Stimulated activated CD8-positive, alpha-beta memory T cell treated with anti-CD3 and anti-CD28 coated beads, Interleukin-15, amount 100 ng/mL, for 4 hours (primary cell): Measurements from ENCODE around the gene PSMC5.
"Not testable (repeated sequence)": the region's sequence is repeated elsewhere in the genome, so short reads cannot be mapped to it uniquely, and the experiment has no call there.

Experiments used
- DNase-seq, 2 donors: peaks; one replicate each; pipeline ENCODE4 v3.0.0-alpha.2; 2020; ENCODE audit warnings: low read depth in 2 of 2

Gene PSMC5

GRCh38 chr17:63827002-63827800 is at the start of gene PSMC5, which contains the start of gene FTSJ3:
TSS of gene PSMC5 (plus strand) at chr17:63827431. CDS start at chr17:63827491, 60 bp downstream.
TSS of gene FTSJ3 (minus strand) at chr17:63827663. CDS start at chr17:63826902, 761 bp downstream.
- DNase-seq: peak; percentile 89 to 94

DNA sequence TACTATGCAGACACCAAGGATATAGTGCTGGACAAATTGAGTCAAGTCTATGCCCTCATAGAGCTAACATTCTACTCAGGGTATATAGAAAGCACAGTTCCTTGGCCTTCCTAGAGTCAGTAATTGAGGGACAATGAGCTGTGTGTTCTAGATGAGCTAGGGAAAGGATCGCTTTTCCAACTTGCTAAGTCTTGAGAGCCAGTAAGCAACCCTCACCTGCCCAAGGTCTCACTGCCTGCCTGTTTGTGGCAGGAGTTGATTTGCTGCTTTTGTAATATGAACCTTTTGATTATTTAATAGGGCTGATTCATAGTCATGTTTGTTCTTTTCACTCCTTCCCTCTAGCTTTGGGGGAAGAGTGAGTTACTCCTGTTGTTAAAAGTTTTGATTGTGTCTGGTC is 46.7 kb upstream of the PSMC5 start:
- DNase-seq: no peak

DNA sequence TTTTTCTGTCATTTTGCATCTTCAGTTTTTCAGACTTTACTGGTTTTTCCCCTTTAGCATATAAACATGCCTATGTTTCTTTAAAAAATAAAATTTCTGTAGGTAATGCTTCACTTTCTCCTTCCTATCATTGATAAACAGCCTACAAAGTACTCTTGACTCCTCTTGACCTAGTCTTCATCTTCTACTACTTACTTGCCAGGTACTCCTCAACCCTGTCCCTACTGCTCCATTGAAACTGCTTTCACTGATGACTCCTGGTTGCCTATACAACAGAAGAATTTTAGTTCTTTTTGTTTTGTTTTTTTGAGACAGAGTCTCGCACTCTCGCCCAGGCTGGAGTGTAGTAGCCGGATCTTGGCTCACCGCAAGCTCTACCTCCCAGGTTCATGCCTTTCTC is 46.3 kb upstream of the PSMC5 start:
- DNase-seq: no peak

GRCh38 chr17:63783522-63783921 is 43.7 kb upstream of the PSMC5 start:
- DNase-seq: no peak

DNA sequence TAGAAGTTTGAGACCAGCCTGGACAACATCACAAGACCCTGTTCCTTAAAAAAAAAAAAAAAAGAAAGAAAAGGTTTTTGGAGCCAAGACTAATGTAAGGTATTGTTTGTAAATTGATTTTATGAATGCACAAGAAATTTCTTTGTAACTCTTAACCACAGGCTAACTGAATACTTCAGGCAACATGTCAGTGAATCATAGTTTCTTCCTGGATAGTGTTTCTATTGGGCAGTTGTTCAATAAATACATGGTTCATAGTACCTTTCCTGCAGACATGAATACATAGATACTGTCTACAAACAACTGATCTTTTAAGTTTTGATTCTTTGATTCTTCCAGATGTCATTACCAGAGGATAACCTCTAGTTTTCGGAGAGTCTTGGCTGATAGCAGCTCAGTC is 41.7 kb upstream of the PSMC5 start:
- no peak for DNase-seq

GRCh38 chr17:63786117-63786516 is 41.1 kb upstream of the PSMC5 start:
- DNase-seq: no peak

GRCh38 chr17:63786971-63787711 is 40.1 kb upstream of the PSMC5 start:
- no peak for DNase-seq

GRCh38 chr17:63790057-63790456 is 37.2 kb upstream of the PSMC5 start:
- DNase-seq: no peak

DNA sequence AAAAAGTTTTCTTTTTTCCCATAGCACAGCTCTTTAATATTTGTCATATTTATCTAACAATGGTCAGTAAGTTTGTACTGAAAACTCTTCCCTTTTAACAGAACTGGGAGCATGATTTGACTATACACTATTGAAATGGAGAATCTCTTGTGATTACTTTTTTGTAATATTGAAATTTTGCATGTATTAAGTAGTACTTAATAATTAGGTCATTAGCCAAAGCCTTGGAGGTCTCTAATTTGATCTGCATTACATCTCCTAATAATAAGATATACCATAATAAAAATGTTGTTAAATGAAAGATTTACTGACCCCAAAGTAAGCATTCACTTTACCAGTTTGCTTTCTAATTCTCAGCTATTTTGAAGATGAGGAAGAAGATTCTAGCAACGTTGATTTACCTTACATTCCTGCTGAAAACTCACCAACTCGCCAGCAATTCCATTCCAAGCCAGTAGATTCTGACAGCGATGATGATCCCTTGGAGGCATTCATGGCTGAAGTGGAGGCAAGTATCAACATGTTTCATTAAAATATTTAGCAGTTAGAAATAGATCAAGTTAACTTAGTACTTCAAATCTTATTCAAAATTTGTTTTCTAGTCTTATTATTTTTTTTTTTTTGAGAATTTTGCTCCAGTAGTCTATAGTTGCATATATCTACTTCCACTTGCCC is 35.0 kb upstream of the PSMC5 start:
- no peak for DNase-seq

DNA sequence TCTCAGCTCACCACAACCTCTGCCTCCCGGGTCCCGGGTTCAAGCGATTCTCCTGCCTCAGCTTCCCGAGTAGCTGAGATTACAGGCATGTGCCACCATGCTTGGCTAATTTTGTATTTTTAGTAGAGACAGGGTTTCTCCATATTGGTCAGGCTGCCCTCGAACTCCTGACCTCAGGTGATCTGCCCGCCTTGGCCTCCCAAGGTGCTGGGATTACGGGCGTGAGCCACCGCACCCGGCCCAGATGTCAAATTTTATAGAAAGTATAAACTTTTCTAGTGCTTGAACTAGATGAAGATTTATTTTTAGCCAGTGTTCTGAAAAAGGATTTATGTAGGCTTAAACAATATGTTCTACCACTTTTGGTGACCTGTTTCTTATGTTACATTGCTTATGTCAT is 30.9 kb upstream of the PSMC5 start:
- not testable (repeated sequence) for DNase-seq

- no peak for DNase-seq
Measured at GRCh38 chr17:63798572-63799106, 28.6 kb upstream of the PSMC5 start.

- no peak for DNase-seq
Measured at GRCh38 chr17:63800783-63801182, 26.4 kb upstream of the PSMC5 start.

DNA sequence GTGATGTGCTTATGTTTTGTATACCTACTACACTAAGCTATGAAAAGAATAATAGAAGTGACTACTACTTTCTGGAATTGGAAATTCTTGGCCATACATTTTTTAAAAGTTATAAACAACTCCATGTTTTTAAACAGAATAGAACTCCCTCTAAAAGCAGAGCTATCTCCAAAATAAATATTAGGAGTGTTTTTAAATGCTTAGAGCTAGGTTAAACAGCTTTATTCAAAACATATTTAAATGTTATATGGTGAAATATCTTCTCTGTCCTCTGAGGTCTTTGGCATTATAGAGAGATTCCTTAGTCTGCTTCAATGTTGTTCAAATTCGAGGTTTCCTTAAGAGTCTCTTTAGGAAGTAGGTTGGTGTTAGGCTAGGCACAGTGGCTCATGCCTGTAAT is 22.9 kb upstream of the PSMC5 start:
- no peak for DNase-seq

DNA sequence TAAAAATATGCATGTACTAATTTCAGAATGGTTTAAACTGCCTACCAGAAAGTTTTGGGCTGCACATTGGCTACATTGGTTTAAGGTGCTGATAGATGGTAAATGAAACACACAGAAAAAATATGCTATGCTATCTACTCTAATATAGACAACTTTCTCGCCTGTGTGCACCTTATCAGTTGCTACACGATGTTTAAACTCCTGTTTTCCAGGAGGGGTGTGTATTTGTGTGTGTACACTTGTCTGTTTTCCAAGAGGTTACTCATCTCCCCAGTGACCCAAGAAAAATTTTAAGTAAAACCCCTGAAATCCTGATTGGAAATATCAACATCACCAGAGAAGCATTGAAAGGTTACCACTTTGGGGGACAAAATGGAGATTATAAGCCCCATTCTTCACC is 21.6 kb upstream of the PSMC5 start:
- DNase-seq: no peak

DNA sequence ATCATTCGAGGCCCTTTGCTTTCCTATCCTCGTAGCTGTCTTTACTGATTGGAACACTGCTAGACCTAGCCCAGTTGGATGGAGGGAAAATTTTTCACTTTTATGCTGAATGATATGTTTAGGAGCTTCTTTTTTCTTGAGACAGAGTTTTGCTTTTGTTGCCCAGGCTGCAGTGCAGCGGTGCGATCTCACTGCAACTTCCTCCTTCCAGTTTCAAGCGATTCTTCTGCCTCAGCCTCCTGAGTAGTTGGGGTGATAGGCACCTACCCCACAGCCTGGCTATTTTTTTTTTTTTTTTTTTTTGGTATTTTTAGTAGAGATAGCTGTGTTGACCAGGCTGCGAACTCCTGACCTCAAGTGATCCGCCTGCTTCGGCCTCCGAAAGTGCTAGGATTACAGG is 17.3 kb upstream of the PSMC5 start:
- DNase-seq: no peak

GRCh38 chr17:63816123-63816522 is 11.1 kb upstream of the PSMC5 start:
- DNase-seq: no peak

GRCh38 chr17:63816669-63817068 is 10.6 kb upstream of the PSMC5 start:
- DNase-seq: no peak

- no peak for DNase-seq
Measured at GRCh38 chr17:63817736-63818385, 9.4 kb upstream of the PSMC5 start.

DNA sequence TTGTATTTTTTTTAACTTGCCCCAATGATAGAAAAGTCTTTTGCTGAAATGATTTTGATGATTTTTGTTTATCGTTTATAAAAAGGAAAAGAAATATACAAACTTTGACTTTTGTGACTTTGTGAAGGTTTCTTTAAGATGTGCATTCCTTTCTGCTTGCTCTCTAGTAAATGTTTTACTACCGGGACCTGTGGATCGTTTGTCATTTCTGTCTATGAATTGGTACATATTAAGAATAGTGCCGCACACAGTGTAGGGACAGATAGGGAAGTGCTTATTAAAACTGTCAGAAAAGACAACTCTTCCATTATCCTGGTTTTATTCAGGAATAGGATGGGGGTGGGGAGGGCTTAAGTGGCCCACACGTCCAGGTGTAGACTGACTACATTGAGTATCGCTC is 8.1 kb upstream of the PSMC5 start:
- DNase-seq: no peak

DNA sequence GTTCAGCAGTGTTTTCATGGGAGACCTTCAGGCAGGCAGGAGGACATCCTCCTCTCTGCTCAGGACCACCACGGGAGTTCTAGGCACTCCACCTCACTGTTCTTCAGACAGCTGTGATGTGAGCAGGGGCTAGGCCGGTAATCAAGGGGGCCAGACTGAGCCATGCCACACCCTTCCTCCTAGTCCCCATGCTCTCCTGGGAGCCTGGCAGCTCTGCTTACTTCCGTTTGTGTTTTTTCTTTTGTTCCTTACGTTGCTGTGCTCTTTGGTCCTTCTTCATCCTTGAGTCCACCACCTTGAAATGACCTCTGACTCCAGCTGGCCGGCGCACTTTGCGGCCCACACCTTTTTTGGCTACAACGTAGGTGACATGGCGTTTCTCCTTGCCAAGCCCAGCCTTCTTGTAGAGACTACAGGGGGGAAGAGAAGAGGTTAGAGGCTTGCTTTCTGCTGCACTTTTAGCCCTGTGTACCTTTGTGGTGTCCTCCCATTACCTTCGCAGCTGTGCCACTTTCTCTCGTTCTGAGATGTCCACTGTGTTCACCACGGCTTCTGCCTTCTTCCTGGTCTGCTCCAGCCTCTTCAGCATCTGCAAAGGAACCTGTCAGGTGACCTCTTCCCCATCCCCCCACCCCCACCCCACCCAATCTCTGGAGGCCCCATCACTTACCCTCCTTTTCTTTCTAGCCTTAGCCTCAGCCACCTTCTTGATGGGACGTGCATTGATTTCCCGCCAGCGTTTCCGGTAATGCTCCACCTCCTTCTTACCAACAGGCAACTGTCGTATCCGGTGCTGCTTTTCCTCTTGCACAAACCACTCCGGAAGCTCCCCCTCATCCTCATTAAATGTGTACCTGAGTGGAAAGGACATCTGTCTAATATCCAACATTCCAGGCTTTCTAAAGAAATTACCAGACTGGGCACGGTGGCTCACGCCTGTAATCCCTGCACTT is 7.4 kb upstream of the PSMC5 start:
- no peak for DNase-seq
